Activated naive CD4-positive, alpha-beta T cell (primary cell): ENCODE measurements around the gene SLFN5.
"Not testable (repeated sequence)": the region's sequence is repeated elsewhere in the genome, so short reads cannot be mapped to it uniquely, and the experiment has no call there.

Source experiments
- DNase-seq, 4 experiments: peaks; one replicate each; lab custom pipeline; 2025; lab: John Stamatoyannopoulos, UW

SLFN5 gene

DNA sequence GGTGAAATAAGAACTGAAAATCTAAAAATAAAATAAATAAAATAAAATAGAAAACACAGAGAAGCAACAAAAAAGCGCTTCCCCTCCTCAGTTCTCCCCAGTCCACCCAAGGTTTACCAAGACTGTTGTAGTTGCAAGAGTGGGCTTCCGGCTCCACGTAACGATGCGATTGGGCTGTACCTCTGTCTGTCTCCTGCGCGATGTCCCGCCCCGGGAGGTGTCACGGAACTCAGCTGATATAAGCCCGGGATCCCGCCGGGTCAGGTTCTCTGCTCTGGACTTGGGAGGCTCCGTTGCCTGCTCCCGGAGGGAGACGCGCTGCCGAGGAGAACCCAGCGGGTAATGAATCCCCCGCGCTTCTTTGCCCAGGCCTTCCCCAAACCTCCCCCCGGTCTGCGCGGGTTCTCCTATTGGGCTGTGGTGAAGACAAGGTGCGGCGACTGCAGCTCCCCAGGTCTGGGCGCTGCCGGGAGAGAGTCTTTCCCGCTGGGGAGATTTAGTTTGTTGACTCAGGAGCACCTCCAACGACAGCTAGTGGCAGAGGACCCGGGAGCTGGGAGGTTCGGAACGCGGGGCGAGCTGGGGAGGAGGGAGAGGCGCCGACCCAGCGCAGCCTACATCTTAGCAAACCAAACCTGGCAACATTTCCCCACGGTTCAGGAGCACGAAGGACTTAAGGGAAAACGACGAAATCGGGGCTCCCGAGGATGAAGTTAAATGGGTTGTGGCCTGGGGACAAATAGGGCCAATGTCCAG is at the start of gene SLFN5:
TSS of gene SLFN5 (plus strand) at position 268 of the 756 bp plus-strand sequence. CDS start 15,619 bp downstream, outside the sequence.
- DNase-seq, result peak; percentile 61 to 96 (median 88)

DNA sequence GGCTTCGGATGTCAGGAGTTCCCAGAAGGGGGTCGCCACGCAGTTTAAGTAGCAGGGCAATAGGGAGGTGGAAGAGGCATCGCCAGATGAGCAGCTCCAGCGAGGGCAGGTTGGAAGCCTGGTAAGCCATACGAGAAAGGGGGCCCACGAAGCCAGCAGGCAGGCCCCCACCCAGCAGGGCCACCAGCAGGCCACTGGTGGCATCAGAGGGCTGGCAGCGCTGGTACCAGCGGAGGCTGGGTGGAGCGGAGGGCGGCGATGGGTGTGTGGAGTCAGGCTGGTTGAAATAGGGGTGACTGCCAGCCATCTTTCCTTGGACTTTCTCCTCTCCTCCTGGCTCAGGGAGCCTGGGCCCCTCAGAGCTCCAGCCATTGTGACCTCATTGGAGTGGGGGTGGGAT is 48.9 kb upstream of the SLFN5 start, which contains the start of gene SLC35G3:
TSS of gene SLC35G3 (minus strand) at position 393 of the 400 bp plus-strand sequence. CDS start at position 307, 86 bp downstream.
- not testable (repeated sequence) for DNase-seq

GRCh38 chr17:35195062-35195461 is 47.8 kb upstream of the SLFN5 start:
- DNase-seq, result not testable (repeated sequence)

DNA sequence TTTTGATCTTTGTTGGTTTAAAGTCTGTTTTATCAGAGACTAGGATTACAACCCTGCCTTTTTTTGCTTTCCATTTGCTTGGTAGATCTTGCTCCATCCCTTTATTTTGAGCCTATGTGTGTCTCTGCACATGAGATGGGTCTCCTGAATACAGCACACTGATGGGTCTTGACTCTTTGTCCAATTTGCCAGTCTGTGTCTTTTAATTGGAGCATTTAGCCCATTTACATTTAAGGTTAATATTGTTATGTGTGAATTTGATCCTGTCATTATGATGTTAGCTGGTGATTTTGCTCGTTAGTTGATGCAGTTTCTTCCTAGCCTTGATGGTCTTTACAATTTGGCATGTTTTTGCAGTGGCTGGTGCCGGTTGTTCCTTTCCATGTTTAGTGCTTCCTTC is 40.3 kb upstream of the SLFN5 start:
- DNase-seq, result not testable (repeated sequence)

- peak in 1 of 4 experiments; percentile 30 for DNase-seq
These were observed 32.1 kb upstream of the SLFN5 start for GRCh38 chr17:35210741-35211140.

- DNase-seq, result no peak
These were observed 30.2 kb upstream of the SLFN5 start for GRCh38 chr17:35212668-35213067.

- DNase-seq, result no peak
These were observed 29.4 kb upstream of the SLFN5 start for GRCh38 chr17:35213412-35213940.

DNA sequence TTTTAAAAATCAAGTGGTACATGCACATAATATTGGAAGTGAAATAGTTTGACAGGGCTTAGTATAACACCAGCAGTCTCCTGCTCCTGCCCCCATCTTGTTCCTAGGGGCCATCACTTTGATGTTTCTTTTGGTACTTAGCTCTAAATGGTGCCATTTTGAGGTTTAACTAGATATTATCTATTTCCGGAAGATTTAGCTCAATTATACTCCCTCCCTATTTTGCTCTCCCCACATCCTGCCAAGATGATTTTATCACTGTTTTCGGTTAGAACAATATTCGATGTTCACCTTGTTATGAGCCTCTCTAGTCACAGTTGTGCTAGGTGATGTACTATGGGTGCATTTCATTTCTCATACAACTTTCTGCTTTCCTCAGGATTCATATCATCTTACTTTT is 28.7 kb upstream of the SLFN5 start:
- no peak for DNase-seq

- DNase-seq, result peak in 2 of 4 experiments; percentile 9 to 22
These were observed 28.1 kb upstream of the SLFN5 start for GRCh38 chr17:35214631-35215273.

DNA sequence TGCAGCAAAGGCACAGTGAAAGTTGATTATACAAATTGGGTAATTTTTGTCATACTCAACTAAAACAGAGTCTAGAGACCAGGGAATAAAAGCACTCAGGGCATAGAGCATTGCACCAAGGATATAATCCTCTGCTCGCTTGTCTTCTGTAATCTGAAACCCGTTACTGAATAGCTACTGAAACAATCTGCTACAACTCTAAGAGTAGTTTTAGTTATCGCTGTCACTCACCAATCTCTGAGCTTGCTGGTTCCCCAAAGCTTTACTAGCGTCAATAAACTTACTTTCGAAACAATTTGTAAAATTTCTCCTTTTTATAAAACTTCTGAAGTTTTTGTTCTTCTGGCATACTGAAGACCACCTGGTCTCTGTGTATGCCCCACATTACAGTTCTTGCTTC is 25.8 kb upstream of the SLFN5 start:
- DNase-seq, result no peak

DNA sequence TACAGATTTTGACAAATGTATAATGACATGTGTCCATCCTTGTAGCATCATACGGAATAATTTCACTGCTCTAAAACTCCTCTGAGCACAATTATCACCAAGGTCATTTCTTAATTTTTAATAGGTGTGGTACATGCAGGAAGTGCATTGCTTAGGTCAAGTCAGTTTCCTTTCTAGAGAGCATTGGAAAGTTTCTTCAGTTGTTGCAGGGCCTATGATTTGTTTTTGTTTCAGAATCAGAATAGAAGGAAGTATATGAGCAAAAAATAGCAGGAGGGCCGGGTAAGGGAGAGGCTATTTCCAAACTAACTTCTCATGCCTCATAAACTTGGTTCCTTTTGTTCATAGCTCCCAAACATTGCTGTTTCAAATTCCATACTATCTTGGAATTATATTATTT is 24.0 kb upstream of the SLFN5 start:
- no peak for DNase-seq

DNA sequence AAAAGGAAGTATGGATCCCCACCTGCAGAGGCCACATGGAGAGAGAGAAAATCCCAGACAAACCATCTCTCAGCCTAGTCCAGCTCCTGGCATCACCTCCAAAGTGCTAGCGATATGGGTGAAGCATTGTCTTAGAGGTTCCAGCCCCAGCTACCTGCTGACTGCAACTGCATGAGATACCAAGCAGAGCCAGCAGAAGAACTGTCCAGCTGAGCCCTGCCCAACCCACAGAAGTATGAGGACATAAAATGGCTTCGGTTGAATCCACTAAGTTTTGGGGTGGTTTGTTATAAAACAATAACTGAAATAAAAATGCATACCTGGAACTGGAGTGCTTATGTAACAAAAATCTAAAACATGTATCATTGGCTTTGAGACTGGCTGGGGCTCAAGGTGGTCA is 20.4 kb upstream of the SLFN5 start:
- no peak for DNase-seq

DNA sequence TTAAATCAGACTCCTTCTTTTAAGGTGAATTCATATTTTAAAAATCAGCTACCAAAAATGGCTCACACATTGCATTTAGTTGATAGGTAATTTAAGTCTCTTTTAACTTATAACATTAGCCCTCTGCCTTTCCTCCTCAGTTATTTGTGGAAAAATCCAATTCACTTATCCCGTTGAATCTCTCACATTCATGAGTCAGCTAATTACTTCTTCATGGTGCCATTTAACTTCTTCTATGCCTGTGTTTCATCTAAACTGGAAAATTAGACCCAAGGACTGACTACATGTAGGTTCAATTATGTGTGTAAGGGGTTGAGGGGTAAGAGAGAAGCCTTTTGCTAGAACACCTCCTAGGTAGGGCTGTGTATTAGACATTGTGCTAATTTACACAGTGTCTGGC is 18.4 kb upstream of the SLFN5 start:
- DNase-seq, result no peak

DNA sequence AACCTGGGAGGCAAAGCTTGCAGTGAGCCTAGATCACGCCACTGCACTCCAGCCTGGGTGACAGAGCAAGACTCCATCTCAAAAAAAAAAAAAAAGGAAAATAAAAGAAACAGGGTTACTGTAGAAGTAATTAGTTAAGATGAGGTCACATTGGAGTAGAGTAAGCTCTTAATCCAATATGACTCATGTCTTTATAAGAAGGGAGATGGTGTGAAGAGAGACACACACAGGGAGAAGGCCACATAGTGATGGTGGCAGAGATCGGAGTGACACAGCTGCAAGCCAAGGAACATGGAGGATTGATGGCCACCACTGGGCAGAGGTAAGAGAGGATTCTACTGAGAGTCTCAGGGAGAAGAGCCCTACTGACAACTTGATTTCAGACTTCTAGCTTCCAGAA is 15.3 kb upstream of the SLFN5 start:
- DNase-seq, result no peak

- DNase-seq, result no peak
These were observed 13.2 kb upstream of the SLFN5 start for GRCh38 chr17:35229638-35230037.

- DNase-seq, result not testable (repeated sequence)
These were observed 8.6 kb upstream of the SLFN5 start for GRCh38 chr17:35234315-35234714.

DNA sequence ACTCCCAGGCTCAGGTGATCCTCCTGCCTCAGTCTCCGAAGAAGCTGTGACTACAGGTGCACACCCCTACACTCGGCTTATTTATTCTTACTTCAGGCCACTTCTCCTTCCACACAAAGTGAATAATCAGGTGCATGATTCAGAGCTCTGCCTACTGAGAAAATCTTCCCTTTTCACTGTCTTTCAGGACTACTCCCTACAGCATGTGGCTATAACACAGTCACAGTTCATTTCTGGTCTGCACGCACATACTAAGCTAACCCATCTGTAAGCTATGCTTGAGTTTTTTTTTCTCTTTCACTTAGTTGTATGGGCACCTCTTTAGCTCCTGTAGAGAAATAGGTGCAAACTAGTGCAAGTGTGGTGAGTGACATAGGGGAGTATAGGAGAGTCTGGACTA is 7.6 kb upstream of the SLFN5 start:
- DNase-seq, result no peak

- no peak for DNase-seq
These were observed 7.0 kb upstream of the SLFN5 start for GRCh38 chr17:35235917-35236316.

GRCh38 chr17:35236821-35237220 is 6.1 kb upstream of the SLFN5 start:
- DNase-seq, result no peak

DNA sequence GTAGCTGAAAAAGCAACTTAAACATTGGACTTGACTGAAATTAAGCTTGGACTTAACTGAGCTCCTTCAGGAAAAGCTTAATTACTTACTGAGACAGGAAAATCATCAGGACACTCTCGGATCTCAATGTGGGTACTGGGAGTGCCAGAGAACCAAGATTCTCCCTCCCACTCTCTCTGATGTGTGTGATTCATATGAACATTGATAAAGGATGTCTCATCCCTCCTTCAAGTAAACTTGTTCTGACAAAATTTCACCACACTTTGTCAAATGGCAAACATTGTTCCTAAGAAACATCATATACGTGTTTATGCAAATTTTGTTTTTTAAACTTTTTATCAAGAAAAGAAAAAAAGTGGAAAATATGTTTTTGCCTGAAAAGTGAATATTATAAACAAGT is 4.1 kb upstream of the SLFN5 start:
- no peak for DNase-seq

DNA sequence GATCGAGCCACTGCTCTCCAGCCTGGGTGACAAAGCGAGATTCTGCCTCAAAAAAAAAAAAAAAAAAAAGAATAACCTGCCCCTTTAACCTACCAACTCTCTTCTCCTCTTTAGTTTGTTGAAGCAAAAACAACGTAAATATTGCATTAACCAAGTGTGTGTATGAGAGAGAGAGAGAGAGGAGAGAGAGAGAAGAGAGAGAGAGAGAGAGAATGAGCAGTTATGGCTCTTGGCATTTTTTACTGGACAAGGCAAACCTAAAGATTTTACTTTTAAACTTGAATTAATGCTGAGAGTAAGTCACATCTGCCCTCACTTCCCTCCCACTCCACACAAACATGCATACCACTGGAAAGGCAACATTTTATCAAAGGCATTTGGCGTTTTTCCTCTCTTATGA is 3.0 kb upstream of the SLFN5 start:
- DNase-seq, result no peak

GRCh38 chr17:35240861-35241260 is 2.0 kb upstream of the SLFN5 start:
- no peak for DNase-seq

DNA sequence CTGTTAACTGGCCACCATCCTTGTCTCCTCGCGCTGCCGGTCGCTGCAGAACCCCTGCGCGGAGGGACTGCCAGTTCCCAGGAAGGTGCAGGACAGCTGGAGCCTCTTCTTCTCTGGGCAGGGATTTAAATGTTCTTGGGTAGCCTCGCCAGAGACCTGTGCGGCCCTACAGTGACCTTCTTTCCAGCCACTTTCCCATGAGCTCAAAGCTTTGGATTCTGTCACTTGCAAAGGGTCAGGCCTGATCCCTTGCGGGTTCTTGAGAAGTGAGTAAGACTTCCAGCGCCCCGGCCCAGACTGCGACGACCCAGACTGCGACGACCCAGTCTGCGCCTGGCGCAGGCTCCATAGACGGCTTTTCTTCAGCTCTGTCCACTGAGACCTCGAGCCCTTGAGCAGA is 1.4 kb upstream of the SLFN5 start:
- peak in 2 of 4 experiments; percentile 28 to 33 for DNase-seq
